B cell (primary cell): ENCODE data around the gene RGL1. TPM values are rescaled to one million over a fixed set of nuclear protein-coding genes. Genes with fewer than 3 reads are reported as not detected.

Source experiments
- ATAC-seq: fragments of 200-7000 bp; cut with Tn5 transposase; one replicate; pipeline ENCODE4 v1.10.0; 2021; ENCODE audit warnings: low read depth, mild to moderate bottlenecking, moderate number of reproducible peaks, moderate library complexity
- CTCF ChIA-PET: fragments of 350-600 bp; sonication (Branson Sonifier 250); formaldehyde crosslinking; loops from one replicate; lab custom pipeline; 2021; ENCODE audit warnings: antibody characterized with exemption, inconsistent platforms; lab: Charles Lee
- POLR2A ChIA-PET: fragments of 350-600 bp; sonication (Branson Sonifier 250); formaldehyde crosslinking; loops from one replicate; lab custom pipeline; 2021; ENCODE audit warnings: antibody characterized with exemption; lab: Charles Lee
- DNase-seq: peaks from one replicate; pipeline ENCODE4 v3.0.0; 2013
- H2AFZ ChIP-seq: 2 replicates; pipeline ENCODE4 v1.6.1; 2012; ENCODE audit warnings: mild to moderate bottlenecking, low read depth, low read length; ENCODE audit not compliant: insufficient read depth, poor library complexity, severe bottlenecking
- H3K27ac ChIP-seq, 2 donors: 1 replicate in 1 of 2; 2 replicates in 1 of 2; pipeline ENCODE4 v1.5.1; 2012 to 2013; ENCODE audit warnings: low read length in 2 of 2, mild to moderate bottlenecking in 2 of 2, moderate library complexity in 1 of 2
- H3K27me3 ChIP-seq, 4 experiments: fragments of 200-600 bp in 1 of 4; sonication (generic) in 1 of 4; replicated peaks in 1 of 4; 1 replicate in 2 of 4; 2 replicates in 2 of 4; pipeline versions ENCODE4 v1.6.1 to v1.7.0; 2013 to 2016; ENCODE audit warnings: low read length in 3 of 4, mild to moderate bottlenecking in 2 of 4, mixed read lengths in 1 of 4, moderate library complexity in 1 of 4; ENCODE audit not compliant: insufficient read depth in 4 of 4, control insufficient read depth in 3 of 4; ENCODE audit errors: control extremely low read depth in 1 of 4
- H3K36me3 ChIP-seq, 2 experiments: replicated peaks in 1 of 2; 1 replicate in 1 of 2; 2 replicates in 1 of 2; pipeline versions ENCODE4 v1.6.1 to v1.7.1; 2013; ENCODE audit warnings: low read length in 1 of 2; ENCODE audit not compliant: insufficient read depth in 2 of 2, control insufficient read depth in 1 of 2; ENCODE audit errors: control extremely low read depth in 1 of 2, extremely low read depth in 1 of 2
- H3K4me1 ChIP-seq, 2 donors: fragments of 200-600 bp in 1 of 2; sonication (generic) in 1 of 2; 1 replicate in 1 of 2; 2 replicates in 1 of 2; pipeline versions ENCODE4 v1.5.1 to v1.6.1; 2013 to 2017; ENCODE audit warnings: low read length in 2 of 2; ENCODE audit not compliant: control insufficient read depth in 2 of 2, insufficient read depth in 2 of 2
- H3K4me2 ChIP-seq: replicated peaks from 2 replicates; pipeline ENCODE3; 2012; ENCODE audit warnings: mild to moderate bottlenecking, low read depth, low read length; ENCODE audit not compliant: poor library complexity, severe bottlenecking
- H3K4me3 ChIP-seq, 5 experiments: fragments of 200-600 bp in 1 of 5; sonication (generic) in 1 of 5; 1 replicate in 3 of 5; 2 replicates in 2 of 5; pipeline versions ENCODE4 v1.5.1 to v1.7.0; 2011 to 2016; ENCODE audit warnings: low read length in 4 of 5, mild to moderate bottlenecking in 4 of 5, low read depth in 2 of 5, control low read depth in 1 of 5, moderate library complexity in 1 of 5; ENCODE audit not compliant: insufficient read depth in 1 of 5; ENCODE audit errors: control extremely low read depth in 1 of 5, extremely low read depth in 1 of 5
- H3K79me2 ChIP-seq: fragments of 200-600 bp; sonication (generic); one replicate; pipeline ENCODE4 v1.6.0; 2016; ENCODE audit warnings: low read length; ENCODE audit not compliant: control insufficient read depth, insufficient read depth
- H3K9ac ChIP-seq: fragments of 200-600 bp; sonication (generic); 2 replicates; pipeline ENCODE4 v1.6.1; 2017; ENCODE audit warnings: mild to moderate bottlenecking, low read length, moderate library complexity
- H3K9me3 ChIP-seq, 3 donors: one replicate each; pipeline versions ENCODE4 v1.6.1 to v1.7.1; 2013; ENCODE audit warnings: low read length in 2 of 3; ENCODE audit not compliant: control insufficient read depth in 2 of 3, insufficient read depth in 1 of 3; ENCODE audit errors: control extremely low read depth in 1 of 3
- H4K20me1 ChIP-seq: 2 replicates; pipeline ENCODE4 v1.6.0; 2012; ENCODE audit warnings: mild to moderate bottlenecking, low read length; ENCODE audit not compliant: insufficient read depth, control insufficient read depth, poor library complexity, severe bottlenecking
- H3K27ac Mint-ChIP-seq: one replicate; pipeline ENCODE4 v1.8.0; 2021; ENCODE audit warnings: mixed read lengths
- H3K27me3 Mint-ChIP-seq: one replicate; pipeline ENCODE4 v1.8.0; 2021; ENCODE audit warnings: mixed read lengths
- H3K4me1 Mint-ChIP-seq: one replicate; pipeline ENCODE4 v1.8.0; 2021; ENCODE audit warnings: mixed read lengths
- H3K4me3 Mint-ChIP-seq: one replicate; pipeline ENCODE4 v1.8.0; 2021; ENCODE audit warnings: mixed read lengths
- H3K9me3 Mint-ChIP-seq: one replicate; pipeline ENCODE4 v1.8.0; 2022; ENCODE audit warnings: mixed read lengths; ENCODE audit not compliant: insufficient read depth
- EZH2 ChIP-seq: IDR thresholded peaks from 2 replicates; pipeline ENCODE4 v1.6.1; 2012; ENCODE audit warnings: borderline replicate concordance, low read depth, mild to moderate bottlenecking, moderate library complexity, low read length; ENCODE audit not compliant: insufficient read depth, poor library complexity, severe bottlenecking
- WGBS: methylation state at CpG from one replicate; pipeline ENCODE4 v1.1.5; 2013; ENCODE audit warnings: missing lambda C conversion rate; ENCODE audit not compliant: insufficient coverage; 5-methylcytosine and 5-hydroxymethylcytosine counted together
- intact Hi-C: fragments of 100-400 bp; cut with micrococcal nuclease; formaldehyde crosslinking; loops from one replicate; pipeline ENCODE4 v1.10.0; 2022
- polyA plus RNA-seq: library from polyadenylated mRNA; depleted of rRNA; stranded (reverse); fragments of >200 nt; gene quantifications from 2 replicates; pipeline ENCODE4 v1.2.3, GENCODE V29; 2012
- total RNA-seq, 2 donors: library from RNA; stranded (reverse); fragments of 120-200 nt in 1 of 2; gene quantifications; 1 replicate in 1 of 2; 2 replicates in 1 of 2; pipeline versions ENCODE4 v1.2.3 to v1.2.4, GENCODE V29; 2013 to 2022
- TF ChIP-seq, protein P1 (sequence below): fragments of 200-600 bp; IDR thresholded peaks from one replicate; pipeline ENCODE4 v1.8.0; 2022; ENCODE audit warnings: antibody characterized with exemption, mild to moderate bottlenecking

The RGL1 gene
- total and polyA plus RNA-seq, 2 donors (not counting 1 experiment from before 2014, with no cell fraction given), result 0.09 to 1.1 TPM

- Mint-ChIP-seq H3K27ac (no peak overlapping the region), H3K4me3 (no peak overlapping the region), H3K27me3 (peaks cover 50% of the 10 kb centered on the region), H3K9me3 (no peaks in the 10 kb centered on the region), H3K4me1 (no peaks in the 10 kb centered on the region)
- Histone ChIP-seq H3K4me2 (no peak overlapping the region), H3K36me3 (no peaks in the 10 kb centered on the region), H3K27me3 (peaks cover 0 to 3% (median 0%) of the 10 kb centered on the region in 4 experiments), H3K9ac (no peak overlapping the region), H3K79me2 (no peaks in the 10 kb centered on the region), H3K4me1 (no peaks in the 10 kb centered on the region), H3K27ac (no peak overlapping the region), H2AFZ (no peak overlapping the region), H4K20me1 (no peaks in the 10 kb centered on the region), H3K4me3 (no peak overlapping the region), H3K9me3 (no peaks in the 10 kb centered on the region)
- ChIA-PET CTCF (no interaction called here), POLR2A (no interaction called here)
- TF ChIP-seq, protein P1, sequence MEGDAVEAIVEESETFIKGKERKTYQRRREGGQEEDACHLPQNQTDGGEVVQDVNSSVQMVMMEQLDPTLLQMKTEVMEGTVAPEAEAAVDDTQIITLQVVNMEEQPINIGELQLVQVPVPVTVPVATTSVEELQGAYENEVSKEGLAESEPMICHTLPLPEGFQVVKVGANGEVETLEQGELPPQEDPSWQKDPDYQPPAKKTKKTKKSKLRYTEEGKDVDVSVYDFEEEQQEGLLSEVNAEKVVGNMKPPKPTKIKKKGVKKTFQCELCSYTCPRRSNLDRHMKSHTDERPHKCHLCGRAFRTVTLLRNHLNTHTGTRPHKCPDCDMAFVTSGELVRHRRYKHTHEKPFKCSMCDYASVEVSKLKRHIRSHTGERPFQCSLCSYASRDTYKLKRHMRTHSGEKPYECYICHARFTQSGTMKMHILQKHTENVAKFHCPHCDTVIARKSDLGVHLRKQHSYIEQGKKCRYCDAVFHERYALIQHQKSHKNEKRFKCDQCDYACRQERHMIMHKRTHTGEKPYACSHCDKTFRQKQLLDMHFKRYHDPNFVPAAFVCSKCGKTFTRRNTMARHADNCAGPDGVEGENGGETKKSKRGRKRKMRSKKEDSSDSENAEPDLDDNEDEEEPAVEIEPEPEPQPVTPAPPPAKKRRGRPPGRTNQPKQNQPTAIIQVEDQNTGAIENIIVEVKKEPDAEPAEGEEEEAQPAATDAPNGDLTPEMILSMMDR, result no peak
- TF ChIP-seq EZH2, result no peak
- 77% methylated on average over 1 of the region's 3 CpGs for WGBS
- intact Hi-C loops, result no loop called here
- DNase-seq (no peak), ATAC-seq (no peak)
Observed at GRCh38 chr1:183966487-183966886, 161.6 kb downstream of the RGL1 start.

GRCh38 chr1:183967914-183968313, 163.0 kb downstream of the RGL1 start:
- DNase-seq, result no peak

More at GRCh38 chr1:183967914-183968313, 163.0 kb downstream of the RGL1 start:
- Mint-ChIP-seq H3K4me3 (no peak overlapping the region), H3K27ac (no peak overlapping the region), H3K27me3 (peaks cover 47% of the 10 kb centered on the region), H3K4me1 (no peaks in the 10 kb centered on the region), H3K9me3 (no peaks in the 10 kb centered on the region)
- ChIA-PET CTCF (no interaction called here), POLR2A (no interaction called here)
- peaks cover 0 to under 1% (median 0%) of the 10 kb centered on the region in 4 experiments for H3K27me3 ChIP-seq
- no peaks in the 10 kb centered on the region for H3K9me3 ChIP-seq
- no peak overlapping the region for H3K4me2 ChIP-seq
- no peak overlapping the region for H2AFZ ChIP-seq
- H3K9ac ChIP-seq, result no peak overlapping the region
- H3K36me3 ChIP-seq, result no peaks in the 10 kb centered on the region
- no peaks in the 10 kb centered on the region for H3K79me2 ChIP-seq
- ATAC-seq, result no peak
- H3K4me1 ChIP-seq, result no peaks in the 10 kb centered on the region
- no peaks in the 10 kb centered on the region for H4K20me1 ChIP-seq
- H3K27ac ChIP-seq, result no peak overlapping the region
- TF ChIP-seq EZH2, result no peak
- TF ChIP-seq, protein P1, result no peak
- H3K4me3 ChIP-seq, result no peak overlapping the region
- intact Hi-C loops, result no loop called here
- WGBS, result no CpG with 5 or more reads among the region's 2 CpGs
